GM18502 (cell line): ENCODE measurements around the gene SFXN3.
"Not testable (repeated sequence)": the region's sequence is repeated elsewhere in the genome, so short reads cannot be mapped to it uniquely, and the experiment has no call there.

Source experiments
- ATAC-seq: cut with Tn5 transposase; IDR thresholded peaks from one replicate; pipeline ENCODE4 v1.9.1; 2021; ENCODE audit warnings: mild to moderate bottlenecking; ENCODE audit not compliant: unreplicated experiment, poor library complexity

The SFXN3 gene

GRCh38 chr10:101032637-101033224, 1.7 kb downstream of the SFXN3 start:
- ATAC-seq: peak; percentile 29

- no peak for ATAC-seq
Measured at GRCh38 chr10:101033276-101033675, 2.2 kb downstream of the SFXN3 start.

GRCh38 chr10:101034404-101034803, 3.4 kb downstream of the SFXN3 start:
- not testable (repeated sequence) for ATAC-seq

GRCh38 chr10:101035314-101035713, 4.3 kb downstream of the SFXN3 start:
- no peak for ATAC-seq

GRCh38 chr10:101035916-101036702, 5.1 kb downstream of the SFXN3 start:
- ATAC-seq: no peak

- ATAC-seq: no peak
Measured at GRCh38 chr10:101036726-101037125, 5.7 kb downstream of the SFXN3 start.

- ATAC-seq: no peak
Measured at GRCh38 chr10:101038484-101038883, 7.5 kb downstream of the SFXN3 start.

GRCh38 chr10:101040061-101040460, 9.0 kb downstream of the SFXN3 start:
- no peak for ATAC-seq

- ATAC-seq: no peak
Measured at GRCh38 chr10:101040851-101041250, 9.8 kb downstream of the SFXN3 start.

- ATAC-seq: peak; percentile 65
Measured at GRCh38 chr10:101041252-101041761, 10.3 kb downstream of the SFXN3 start.

- ATAC-seq: no peak
Measured at GRCh38 chr10:101042118-101042517, 11.1 kb downstream of the SFXN3 start.

GRCh38 chr10:101042667-101043362, 11.8 kb downstream of the SFXN3 start:
- ATAC-seq: peak; percentile 92

- no peak for ATAC-seq
Measured at GRCh38 chr10:101043363-101043707, 12.3 kb downstream of the SFXN3 start.

- no peak for ATAC-seq
Measured at GRCh38 chr10:101044117-101044516, 13.1 kb downstream of the SFXN3 start.

- ATAC-seq: no peak
Measured at GRCh38 chr10:101046332-101047238, 15.6 kb downstream of the SFXN3 start.

- no peak for ATAC-seq
Measured at GRCh38 chr10:101047268-101047667, 16.2 kb downstream of the SFXN3 start.

GRCh38 chr10:101047961-101048892, 17.2 kb downstream of the SFXN3 start:
- no peak for ATAC-seq

- peak; percentile 58 for ATAC-seq
Measured at GRCh38 chr10:101050208-101051069, 19.4 kb downstream of the SFXN3 start.
